DMS 273 (cell line): Measurements from ENCODE around the gene BATF.

Source experiments
- DNase-seq: peaks from one replicate; lab custom pipeline; 2025; ENCODE audit not compliant: unreplicated experiment; lab: John Stamatoyannopoulos, UW

BATF gene

DNA sequence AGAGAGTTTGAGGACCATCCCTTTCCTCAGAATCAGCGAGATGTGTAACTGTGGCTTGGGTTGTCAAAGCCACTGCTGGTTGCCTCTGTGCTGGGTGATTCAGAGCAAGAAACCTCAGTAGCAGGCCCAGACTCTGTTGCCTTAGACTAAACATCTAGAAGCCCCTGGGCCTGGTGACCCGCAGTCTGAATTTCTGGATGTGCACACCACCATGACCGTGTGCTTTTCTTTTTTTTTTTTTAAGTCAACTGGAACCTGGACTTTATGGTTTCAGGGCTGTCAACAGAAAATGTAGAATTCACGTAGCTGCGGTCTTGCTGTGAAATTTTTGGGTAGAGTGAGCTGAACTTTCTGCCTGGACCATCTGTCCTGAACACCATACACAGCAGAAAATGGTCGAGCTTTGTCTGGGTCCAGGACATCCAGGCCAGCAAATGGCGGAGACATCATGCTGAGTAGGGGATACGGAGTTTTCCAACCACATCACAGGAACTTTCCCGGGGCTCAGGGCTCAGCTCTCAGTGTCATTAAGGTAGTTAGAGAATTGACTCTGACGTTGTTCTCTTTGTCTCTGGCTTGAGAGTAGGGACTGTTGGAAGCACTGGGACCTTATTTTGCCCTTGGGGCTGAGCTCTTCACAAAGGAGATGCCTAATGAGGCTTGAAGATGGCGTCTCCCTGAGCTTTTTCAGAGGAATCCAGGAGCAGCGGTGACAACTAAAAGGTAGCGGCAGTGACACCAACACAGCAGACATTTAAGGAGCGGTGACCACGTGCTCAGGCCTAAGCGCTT, 23.0 kb upstream of the BATF start:
- no peak for DNase-seq

DNA sequence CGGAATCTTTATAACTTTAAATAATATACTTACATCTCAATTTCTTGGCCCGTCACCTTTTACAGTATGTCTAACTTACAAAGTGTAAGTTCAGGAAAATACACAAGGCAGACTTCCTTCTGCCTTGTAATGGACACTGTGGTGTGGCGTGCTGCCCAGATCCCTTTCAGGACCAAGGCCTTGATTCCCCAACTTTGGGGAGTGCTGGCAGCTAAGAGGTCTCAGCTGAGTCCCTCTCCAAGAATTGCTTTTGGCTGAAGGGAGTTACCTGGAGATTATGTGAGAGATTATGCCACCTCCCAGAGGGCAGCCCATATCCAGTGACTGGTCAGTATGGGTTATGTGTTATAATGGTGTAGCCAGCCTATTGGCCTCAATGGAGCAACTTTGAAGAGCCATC, 21.2 kb upstream of the BATF start:
- DNase-seq, result no peak

DNA sequence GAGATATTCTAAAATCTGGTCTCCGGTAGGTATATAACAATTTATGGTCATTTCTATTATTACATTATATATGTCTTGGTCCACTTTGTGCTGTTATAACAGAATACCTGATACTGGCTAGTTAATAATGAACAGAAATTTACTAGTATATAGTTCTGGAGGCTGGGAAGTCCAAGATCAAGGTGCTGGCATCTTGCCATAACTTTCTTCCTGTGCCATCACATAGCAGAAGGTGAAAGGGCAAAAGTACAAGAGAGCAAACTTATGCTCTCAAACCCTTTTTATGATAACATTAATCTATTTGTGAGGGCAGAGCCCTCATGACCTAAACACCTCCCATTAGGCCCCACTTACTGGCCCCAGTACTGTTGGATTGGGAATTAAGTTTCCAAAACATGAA, 17.9 kb upstream of the BATF start:
- DNase-seq, result no peak

DNA sequence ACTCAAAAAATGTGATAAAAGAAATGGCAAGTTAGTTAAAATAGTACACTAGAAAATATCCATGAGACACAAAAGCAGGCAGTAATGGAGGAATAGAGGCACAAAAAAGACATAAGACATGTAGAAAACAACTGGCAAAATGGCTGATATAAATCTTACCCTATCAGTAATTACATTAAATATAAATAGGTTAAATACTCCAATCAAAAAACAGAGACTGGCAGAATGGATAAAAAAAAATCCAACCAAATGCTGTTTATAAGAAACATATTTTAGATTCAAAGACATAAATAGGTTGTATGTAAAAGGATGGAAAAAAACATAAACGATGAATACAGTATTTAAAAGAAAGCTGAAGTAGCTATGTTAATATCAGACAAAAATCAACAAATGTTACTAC, 15.3 kb upstream of the BATF start:
- DNase-seq, result no peak

DNA sequence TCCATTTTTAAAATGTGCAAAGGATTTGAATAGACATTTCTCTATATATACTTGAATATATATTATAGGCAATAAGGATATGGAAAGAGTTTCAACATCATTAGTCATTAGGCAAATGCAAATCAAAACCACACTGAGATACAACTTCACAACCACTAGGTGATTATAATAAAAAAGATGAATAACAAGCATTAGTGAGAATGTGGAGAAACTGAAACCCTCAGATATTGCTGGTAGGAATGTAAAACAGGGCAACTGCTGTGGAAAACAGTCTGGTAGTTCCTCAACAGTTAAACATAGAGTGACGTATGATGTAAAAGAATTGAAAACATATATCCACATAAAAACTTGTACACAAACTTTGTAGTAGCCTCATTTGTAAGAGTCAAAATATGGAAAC, 11.7 kb upstream of the BATF start:
- no peak for DNase-seq

DNA sequence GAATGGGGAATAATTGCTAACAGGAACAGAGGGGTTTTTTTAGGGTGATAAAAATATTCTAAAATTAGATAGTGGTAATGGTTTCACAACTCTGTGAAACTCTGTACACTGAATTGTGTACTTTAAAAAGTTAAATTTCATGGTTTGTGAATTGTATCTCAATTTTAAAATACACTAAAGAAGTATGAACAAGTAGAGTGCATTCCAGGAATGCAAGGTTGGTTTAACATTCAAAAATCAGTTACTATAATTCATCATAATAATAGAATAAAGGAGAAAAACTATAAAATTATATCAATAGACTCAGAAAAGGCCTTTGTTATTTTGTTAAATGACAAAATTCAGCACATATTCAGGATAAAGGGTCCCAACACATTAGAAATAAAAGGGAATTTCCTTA, 11.1 kb upstream of the BATF start:
- DNase-seq, result no peak

DNA sequence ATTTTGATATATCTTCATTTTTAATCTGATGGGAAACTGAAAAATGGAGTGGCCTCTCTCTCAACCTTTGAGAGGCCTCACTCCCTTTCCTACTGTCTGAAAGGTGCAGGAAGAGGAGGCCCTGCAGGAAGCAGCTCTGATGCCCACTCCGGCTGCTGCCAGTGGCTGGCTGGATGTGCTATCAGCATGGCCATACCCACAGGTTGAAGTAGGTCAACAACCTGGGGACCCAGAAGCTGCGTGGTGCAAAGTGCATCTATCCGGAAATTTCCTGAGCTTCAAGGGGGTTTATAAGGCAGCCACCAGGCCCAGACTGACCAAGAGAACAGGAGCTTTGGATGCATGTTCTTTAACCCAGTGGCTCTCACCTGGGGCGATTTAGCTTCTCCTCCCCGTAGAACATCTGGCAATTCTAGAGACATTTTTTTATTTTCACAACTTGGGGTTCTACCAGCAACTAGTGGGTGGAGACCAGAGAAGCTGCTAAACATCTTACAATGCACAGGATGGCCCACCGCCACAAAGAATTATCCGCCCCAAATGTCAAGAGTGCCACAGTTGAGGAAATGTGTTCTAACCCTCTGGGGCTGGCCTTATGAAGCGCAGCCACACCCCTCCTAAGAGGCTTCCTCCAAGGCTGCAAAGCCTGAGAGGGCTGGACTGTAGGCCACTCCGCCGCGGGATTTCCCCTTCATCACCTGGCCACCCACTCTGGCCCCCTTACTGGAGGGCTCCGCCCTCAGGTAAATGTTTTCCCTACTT, 8.2 kb upstream of the BATF start:
- no peak for DNase-seq

DNA sequence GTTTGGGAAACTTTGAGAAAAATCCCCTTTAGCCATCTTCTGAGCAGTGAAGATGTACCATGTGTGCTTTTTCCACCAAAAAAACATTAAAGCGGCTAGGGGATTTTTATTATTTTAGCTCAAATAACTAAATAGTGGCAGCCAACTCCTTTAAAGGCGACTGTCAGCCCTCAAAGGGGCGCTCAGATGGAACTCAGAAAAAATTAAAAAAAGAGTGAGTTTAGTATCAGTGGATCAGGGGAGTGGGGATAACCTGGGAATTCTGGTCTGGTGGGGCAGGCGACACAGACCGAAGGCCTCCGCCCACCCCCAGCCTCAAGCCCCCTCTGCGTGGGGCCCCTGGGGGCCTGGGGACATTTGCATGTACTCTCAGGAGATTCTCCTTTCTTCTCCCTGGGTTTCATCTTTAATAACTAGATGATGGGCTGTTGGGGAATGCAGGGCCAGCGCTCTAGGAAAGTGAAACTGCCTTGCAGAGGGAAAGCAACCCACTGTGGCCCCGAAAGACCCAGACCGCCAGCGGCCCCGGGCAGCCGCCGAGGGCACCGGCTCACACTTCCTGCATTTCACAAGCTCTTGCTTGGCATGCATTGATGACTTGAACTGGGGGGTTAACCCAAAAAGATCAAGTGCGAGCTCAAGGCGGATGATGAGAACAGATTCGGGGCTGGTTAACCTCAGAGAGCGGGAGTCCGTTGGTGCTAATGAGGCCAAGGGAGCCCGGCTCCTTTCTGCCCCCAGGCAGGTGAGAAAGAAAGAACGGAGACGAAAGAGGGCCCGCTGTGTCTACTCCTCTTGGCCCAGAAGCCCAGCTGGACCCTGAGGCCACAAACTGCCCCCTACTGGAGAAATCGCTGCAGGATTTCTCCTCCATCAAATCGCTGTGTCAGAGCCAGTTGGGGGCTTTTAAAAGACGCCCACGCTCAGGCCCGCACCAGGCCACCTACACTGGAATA, 7.3 kb upstream of the BATF start:
- DNase-seq, result no peak

DNA sequence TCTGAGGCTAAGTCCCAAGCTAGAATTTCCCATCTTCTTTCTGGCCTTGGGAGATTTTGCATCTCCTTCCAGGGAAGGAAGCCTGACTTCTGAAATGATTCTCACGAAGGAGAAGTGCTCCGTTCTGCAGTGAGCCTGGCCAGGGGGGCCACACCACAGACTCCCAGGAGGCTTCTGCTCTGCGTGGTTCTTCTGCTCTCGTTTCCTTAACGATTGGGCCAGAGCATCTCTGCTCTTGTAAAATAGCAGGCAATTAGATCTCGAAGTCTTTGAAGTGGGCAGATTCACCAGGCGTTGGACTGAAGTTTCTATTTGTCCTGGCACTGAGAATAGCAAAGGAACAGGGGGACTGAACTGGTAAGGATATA, 6.7 kb upstream of the BATF start:
- no peak for DNase-seq

DNA sequence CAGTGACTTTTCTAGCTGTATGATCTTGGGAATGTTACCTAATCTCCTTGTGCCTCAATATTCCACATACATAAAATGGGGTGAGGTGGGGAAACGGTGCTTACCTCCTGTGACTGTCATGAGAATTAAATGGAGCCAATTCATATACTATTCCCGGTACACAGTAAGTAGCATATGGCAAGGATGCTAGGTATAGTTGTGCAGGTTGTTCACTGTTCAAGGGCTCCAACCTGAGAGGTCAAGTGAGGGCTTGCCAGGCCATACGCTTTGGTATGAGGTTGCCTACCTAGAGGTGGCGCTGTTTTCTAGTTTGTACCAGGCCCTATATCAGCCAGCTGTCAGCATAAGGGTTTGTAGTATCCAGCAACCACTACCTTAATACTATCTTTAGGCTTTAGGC, 3.6 kb upstream of the BATF start:
- DNase-seq, result peak; percentile 59

DNA sequence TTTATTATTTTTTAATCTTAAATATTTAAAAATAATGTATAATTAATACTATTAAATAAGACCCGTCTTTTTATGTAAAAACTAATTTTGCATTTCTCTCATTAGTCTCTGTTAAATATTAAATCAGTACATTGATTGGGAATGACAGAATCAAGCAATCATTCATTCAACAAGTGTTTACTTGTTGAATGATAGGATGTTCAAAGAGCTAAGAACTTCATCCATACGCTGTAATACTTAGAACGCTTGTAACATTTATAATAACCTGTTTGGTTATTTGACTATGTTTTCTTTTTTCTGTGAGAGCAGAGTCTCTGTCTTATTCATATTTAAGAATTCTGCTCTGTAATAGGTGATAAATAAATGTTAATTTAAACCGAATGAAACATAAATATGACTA, 2.9 kb upstream of the BATF start:
- DNase-seq, result no peak

DNA sequence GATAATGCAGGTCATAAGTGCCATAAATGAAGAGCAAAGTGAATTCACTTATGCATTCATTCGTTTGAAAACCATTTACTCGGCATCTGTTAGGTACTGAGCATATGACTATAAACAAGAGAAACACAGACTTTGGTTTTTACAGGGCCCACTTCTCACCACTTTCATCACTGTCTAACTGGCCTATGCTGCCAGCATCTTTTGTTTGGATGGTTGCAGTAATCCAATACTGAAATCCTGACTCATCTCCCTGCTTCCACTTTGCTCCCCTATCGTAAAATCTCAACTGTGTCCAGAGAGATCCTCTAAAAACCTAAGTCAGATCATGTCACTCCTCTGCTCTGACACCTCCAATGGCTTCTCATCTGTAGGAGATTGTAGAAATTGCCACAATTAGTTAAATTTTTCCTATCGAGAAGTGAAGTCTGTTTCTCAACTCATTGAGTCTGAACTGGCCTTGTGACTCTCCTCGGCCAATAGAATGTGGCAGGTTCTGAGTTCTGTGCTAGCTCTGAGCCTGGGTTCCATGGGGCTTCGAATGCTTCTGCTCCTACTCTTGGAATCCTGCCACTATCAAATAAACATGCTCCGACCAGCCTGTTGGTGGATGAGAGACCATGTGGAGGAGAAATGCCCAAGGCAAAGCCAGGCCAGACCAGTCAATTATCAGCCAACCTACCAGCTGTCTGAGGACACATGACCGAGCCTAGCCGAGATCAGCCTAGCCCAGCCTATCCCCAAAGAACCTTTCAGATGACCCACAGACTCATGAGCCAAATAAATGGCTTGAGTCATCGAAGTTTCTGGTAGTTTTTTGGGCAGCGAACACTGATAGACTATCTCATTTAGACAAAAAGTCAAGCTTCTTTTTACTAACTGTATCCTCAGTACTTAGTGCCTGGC, 2.2 kb upstream of the BATF start:
- DNase-seq, result no peak

DNA sequence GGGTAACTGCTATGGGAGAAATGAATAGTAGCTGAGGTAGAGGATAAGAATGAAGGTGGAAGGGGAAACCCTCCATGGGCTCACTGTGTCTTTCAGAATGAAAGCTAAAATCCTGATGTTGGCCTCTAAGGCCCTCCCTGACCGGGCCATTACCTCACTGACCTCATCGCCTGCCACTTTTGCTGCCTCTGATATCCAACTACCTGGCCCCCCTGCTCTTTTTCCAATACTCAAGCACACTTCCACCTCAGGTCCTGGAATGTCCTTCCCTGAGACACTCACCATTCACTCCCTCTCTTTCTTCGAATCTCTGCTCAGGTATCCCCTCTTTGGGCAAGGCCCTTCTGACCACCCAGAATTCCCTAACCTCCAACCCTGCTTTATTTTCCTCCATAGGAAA, 1.4 kb upstream of the BATF start:
- no peak for DNase-seq

DNA sequence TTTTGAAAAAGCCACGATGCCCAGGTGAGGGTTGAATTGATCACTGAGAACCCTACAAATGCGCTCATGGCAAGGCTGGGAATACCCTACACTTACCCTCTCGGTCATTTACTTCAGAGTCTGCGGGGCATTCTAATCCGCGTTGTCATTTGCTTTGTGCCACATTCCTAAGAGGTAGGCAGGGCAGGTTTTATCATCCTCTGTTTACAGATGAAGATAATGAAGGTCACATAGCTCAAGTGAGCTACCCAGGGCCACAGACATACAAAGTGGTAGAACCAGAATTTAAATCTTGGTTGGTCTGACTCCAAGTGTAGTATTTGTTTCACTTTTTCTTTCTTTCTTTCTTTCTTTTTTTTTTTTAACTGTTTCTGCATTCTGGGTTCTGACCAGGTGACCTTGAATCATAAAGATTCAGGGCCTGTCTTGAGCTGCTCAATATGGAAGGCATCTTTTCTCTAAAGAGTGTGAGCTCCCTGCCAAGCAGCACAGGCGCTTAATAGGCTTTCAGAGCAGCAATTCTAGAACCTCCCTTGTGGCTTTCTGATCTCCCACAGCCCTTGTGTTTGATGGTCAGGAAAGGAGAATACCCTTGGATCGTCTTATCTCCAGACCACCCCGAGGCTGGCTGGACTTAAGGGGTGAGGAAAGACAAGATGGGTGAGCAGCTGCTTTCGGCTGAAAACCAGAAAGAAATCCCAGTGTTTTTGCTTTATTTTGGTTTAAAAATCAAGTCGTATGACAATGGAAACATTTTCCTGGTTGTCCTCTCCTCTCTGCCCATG, 662 bp upstream of the BATF start:
- DNase-seq, result no peak

DNA sequence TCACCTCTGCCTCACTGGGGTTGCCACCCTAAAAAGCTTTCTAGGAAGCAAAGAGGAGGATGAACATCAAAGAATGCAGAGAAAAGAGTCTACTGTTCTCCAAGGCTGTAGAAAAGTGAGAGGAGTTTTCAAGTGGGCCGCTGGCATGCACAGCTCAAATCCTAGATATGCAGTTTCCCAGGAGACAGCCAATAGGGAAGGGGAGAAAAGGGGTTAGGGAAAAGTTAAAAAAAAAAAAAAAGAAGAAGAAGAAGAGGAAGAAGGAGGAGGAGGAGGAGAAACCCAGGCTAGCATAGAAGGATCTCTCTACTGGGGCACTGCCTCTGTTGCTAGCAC, 682 bp downstream of the BATF start:
- DNase-seq, result no peak

DNA sequence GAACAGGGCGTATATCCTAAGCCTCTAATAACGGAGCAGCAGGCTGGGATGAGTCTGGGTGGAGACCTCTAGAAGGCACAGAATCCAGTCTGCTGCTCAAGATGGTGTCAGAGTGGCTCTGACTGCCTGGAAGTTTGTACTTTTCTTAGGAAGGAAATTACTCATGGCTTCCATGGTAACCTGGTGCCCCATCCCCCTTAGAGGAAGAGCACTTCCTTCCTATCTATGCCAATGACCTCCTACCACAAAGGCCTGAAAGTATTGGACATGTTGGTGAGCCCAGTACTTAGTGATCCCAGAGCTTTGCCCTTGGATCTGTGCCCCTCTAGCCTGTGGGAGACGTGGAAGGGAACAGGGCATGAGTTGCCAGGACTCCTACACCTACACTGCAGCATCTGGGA, 1.5 kb downstream of the BATF start:
- no peak for DNase-seq

DNA sequence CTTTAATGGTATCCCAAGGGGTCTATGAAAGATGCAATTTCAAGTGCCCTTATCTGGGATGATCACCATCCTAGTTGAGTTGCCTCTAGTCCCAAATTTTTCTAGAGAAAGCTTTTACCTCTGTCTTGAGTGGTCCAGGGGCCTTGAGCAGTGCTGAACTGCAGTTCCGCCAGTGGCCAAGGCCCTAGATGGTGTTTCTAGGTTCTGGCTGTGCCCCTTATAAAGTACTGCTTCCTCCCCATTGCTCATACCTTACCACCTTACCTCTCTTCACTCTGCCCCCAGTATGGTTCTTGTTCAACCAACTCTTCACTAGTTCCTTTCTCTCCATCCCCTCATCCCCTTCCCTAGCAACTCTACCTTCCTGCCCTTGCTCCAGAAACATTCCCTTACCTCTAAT, 3.7 kb downstream of the BATF start:
- no peak for DNase-seq

DNA sequence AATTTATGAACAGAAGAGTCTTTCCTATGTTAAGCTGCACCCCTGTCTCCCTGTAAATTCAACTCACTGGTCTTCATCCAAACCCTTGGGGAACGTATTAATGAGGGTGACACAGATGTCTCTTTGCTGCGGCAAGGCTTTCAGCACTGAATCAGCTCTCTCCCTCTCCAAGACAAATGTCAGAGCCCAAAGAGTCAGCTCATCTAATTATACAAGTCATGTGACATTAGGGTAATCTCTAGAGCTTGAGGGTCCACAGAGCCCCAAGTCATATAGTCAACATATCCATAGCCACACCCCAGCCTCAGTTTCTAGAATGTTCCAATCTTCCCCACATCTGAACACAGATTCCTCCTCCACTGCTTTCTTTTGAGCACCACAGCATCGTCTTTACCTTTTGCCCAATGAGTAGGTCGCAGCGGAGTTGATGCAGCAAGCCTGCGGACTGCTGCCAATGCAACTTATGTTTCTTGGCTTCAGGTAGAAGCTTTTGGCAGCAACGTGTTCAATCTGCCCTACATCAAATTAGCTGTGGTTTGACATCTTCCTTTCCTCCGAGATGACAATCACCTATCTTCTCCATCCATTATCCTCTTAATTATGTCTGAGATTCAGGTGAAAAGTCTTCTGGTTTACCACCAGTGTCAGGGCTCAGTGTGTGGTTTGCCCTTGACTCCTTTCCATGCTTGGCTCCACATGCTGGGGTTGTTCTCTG, 5.3 kb downstream of the BATF start:
- no peak for DNase-seq

DNA sequence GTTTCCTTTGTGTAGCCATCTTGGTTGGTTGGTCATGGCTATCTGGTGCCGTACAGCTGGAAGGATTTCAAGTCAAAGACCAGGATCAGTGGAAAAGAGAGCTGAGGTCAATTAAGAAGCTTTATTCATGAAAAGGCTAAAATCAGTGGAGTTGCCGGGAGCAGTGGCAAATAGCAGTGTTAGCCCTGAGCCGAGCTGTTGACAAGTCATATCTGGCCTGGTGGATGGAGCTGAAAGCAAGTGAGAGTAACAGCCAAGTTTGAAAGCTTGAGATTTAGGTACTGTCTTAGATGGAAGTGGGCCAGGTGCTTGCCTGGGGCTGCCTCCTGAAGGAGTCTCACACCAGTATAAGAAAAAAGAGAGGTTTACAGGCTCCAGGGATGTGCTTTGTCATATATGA, 9.0 kb downstream of the BATF start:
- no peak for DNase-seq
